Hematopoietic multipotent progenitor cell (in vitro differentiated cells): ENCODE measurements around the gene CLPTM1L. TPM values are rescaled to one million over a fixed set of nuclear protein-coding genes. Genes with fewer than 3 reads are reported as not detected.

Experiments used
- DNase-seq, 3 donors: peaks; one replicate each; pipeline ENCODE4 v3.0.0-alpha.2; 2011 to 2015; ENCODE audit warnings: low read depth in 2 of 3, low spot score in 2 of 3
- total RNA-seq: library from RNA; depleted of rRNA; stranded (reverse); fragments of >200 nt; gene quantifications from one replicate; pipeline ENCODE4 v1.2.3, GENCODE V29; 2012

CLPTM1L gene, protein sequence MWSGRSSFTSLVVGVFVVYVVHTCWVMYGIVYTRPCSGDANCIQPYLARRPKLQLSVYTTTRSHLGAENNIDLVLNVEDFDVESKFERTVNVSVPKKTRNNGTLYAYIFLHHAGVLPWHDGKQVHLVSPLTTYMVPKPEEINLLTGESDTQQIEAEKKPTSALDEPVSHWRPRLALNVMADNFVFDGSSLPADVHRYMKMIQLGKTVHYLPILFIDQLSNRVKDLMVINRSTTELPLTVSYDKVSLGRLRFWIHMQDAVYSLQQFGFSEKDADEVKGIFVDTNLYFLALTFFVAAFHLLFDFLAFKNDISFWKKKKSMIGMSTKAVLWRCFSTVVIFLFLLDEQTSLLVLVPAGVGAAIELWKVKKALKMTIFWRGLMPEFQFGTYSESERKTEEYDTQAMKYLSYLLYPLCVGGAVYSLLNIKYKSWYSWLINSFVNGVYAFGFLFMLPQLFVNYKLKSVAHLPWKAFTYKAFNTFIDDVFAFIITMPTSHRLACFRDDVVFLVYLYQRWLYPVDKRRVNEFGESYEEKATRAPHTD
- 130 TPM for total RNA-seq

DNA sequence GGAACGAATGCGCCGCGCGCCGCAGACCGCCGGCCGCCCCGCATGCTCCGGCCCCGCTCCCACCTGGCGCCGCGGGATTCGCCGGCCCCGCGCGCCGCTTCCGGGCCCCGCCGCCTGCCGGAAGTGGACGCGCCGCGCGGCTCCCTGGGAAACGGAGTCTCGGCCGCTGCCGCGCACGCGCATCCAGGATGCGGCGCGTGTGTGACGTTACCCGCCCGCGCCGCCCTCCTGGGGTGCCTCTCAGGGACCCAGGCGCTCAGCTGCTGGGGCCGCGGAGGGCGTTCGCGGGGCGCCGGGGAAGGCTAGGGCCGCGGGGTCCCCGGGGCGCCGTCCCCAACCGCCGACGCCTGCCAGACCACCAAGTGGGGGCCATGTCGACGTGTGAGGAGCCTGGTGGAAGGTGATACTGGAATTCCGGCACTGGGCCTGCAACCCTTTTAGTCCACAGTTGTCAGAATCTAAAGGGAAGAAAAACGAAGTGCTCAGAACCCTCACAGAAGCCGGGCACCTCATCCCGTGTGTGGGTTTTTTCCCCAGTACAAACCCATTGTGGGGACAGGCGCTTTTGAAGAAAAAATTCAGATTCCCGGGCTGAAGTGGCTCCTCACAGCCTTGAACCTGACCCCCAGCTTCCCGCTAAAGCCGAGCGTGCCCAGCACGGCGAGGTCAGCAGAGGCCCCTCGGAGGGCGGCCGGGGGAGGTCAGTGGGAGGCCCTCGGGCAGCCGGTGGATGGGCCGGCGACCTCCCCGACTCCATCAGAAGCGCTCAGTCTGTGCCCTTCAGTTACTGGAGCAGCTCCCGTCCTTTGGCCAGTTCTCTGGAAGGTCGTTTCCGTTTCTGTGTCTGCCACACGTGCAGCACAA, at the start of gene CLPTM1L:
TSS of gene CLPTM1L (minus strand) at position 125 of the 864 bp plus-strand sequence. CDS start 258 bp downstream, outside the sequence.
- DNase-seq, result peak; percentile 83 to 90 (median 89)

DNA sequence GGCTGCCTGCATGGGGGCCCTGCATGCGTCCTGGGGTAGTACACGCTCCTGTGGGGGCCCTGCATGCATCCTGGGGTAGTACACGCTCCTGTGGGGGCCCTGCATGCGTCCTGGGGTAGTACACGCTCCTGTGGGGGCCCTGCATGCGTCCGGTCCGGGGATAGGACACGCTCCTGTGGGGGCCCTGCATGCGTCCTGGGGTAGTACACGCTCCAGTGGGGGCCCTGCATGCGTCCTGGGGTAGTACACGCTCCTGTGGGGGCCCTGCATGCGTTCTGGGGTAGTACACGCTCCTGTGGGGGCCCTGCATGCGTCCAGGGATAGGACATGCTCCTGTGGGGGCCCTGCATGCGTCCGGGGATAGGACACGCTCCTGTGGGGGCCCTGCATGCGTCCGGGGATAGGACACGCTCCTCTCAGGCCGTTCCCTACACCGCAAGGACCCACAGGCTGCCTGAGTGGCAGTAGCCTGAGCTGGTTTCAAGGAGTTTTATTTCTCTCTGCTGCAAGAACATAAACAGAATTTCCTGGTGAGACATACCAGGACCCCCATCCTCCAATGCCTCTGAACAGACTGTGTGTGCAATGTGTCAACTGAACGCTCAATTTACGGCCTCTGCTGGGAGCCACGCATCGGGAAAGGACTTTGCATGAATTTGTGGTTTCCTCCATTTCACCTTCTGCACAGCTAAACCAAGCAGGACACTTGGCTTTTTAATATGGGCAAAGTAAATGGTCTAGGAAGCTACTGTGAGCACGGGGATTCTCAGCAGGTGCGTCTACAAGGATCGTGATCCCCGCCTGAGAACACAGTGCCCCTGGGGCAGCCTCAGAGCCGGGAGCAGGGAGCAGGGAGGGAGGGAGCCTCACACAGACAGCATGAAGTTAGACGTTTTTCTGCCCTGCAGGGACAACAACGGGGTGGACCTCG, 48.9 kb upstream of the CLPTM1L start:
- no peak for DNase-seq

DNA sequence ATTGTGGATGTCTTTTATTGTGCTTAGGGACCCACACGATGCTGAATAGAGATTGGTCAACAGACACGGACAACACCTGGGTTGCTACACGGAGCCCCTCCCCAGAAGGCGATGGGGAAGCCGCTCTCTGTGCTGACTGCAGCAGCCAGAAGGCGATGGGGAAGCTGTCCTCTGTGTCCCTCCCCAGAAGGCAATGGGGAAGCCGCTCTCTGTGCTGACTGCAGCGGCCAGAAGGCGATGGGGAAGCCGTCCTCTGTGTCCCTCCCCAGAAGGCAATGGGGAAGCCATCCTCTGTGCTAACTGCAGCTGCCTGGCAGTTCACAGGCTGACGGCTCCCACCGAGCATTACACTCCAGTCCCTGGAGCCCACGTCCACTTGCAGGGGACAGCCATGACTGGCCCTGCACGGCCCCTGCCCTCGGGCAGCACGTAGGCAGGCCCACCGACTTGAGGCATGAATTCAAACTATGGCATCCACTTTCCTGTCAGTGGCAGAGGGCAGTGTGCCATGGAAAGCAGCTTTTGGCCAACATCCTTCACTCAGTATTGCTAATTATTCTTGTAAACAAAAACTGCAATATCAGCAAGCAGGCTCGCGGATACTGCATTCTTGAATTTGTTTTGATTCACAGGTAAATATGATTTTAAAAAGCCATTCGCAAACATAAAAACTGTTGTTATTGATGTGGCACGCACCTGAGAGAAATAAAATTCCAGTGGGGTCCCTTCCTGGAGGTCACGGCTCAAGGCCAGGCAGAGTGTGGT, 48.1 kb upstream of the CLPTM1L start:
- peak in 1 of 3 donors; percentile 18 for DNase-seq

DNA sequence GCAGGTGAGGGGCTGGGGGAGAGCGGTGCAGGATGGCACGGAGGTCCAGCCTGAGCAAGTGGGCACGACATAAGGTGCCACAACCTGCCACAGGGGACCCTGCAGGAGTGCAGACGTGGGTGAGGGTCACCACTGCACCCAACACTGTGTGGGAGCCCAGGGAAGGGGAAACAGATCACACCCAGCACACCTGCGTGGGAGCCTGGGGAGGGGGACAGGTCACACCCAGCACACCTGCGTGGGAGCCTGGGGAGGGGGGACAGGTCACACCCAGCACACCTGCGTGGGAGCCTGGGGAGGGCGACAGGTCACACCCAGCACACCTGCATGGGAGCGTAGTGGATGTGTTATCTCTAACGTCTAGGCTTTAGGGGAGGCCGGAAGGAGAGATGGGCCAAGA, 47.4 kb upstream of the CLPTM1L start:
- DNase-seq, result no peak

DNA sequence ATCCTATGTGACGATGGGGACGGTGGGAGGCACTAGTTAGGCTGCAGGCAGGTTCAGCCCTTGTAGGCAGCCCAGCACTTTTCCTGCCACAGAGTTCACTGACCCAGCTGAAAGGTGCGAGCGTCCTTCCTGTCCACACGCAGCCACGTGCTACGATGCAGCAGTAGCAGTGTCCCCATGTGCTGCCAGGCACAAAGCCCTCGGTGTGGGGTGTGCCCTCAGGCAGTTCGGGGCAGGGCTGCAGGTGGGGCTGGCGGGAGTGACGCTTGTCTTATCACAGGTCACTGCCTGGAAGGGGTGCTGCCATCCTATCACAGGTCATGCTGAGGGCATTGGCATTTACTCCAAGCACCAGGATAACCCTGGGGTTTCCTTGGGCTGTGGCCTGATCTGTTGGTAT, 46.8 kb upstream of the CLPTM1L start:
- DNase-seq, result no peak

DNA sequence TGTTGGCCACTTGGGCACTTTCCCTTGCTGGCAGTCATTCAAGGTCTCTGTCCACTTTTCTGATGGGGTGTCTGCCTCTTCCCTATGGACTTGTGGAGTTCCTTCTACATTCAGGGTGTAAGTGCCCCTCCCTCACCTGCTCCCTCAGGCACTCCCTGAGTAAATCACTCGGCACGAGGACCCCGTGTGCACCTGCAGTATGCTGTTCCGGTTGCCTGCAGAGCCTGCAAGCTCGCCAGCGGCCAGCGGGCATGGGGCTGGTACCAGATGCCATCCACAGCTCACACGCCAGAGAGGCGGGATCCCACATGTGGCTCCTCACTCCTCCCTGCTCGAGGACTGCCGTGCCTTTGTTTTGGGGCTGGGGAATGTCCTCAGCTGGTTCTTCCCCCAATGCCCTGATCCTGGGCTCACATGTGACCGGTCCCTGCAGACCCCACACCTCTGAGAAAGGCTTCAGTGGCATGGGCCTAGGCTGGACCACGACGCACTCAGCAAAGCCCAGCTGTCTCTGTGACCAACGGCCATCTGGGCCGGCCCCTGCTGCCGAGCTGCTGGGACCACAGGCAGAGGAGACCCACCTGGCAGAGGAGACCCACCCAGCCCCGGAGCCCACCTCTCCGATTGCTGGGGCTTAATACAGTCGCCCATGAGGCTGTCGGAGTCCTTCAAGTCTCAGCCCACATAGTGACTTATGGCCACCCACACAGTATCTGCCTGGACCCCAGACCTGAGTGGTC, 46.1 kb upstream of the CLPTM1L start:
- no peak for DNase-seq

DNA sequence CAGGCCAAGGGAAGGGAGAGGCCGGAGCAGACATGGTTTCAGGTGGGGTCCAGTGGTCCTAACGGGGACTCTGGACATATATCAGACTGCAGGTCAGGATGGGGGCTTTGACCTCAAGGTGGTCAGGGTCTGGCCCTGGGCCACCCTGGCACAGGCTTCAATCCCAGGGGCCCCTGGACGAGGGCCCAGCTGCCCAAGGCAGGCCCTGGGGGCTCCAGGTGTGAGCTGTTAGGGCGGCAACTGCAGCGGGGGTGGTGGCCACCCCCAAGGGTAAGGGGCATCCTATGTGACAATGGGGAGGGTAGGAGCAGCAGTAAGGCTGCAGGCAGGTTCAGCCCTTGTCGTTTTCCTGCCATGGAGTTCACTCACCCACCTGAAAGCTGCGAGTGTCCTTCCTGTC, 45.4 kb upstream of the CLPTM1L start:
- DNase-seq, result no peak

DNA sequence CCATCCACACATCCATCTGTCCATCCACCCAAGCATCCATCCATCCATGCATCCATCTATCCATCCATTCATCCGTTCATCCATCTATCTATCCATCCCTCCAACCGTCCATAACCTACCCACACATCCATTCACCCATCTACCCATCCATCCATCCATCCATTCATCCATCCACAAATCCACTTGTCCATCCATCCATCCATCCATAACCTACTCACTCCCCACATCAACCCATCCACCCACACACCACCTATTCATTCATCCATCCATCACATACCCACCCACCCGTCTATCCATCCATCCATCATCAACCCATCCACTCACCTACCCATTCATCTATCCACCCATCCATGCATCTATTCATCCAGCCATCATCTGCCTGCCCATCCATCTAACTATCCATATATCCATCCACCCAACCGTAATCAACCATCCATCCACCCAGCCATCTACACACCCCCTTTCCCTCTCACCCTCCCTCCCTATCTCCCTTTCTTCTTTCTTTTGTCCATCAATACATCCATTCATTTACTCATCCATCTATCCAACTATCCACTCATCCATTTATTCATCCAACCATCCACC, 43.6 kb upstream of the CLPTM1L start:
- DNase-seq, result no peak

DNA sequence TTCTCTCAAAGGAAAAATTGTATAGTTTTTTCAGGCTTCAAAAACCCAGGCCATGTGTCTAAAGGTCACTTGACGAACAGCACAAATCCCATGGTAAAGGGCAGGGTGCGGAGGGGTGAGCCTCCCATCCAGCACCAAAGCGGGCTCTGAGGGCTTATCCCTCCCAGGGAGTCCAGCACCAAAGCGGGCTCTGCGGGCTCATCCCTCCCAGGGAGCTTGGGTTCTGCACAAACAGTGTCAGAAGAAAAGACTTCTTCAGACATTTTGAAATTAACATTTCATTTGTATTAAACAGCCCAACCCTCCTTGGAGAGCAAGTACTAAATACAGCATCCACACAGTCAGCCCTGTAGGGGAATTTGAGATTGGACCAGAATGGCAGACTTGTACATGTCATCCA, 43.0 kb upstream of the CLPTM1L start:
- DNase-seq, result no peak

DNA sequence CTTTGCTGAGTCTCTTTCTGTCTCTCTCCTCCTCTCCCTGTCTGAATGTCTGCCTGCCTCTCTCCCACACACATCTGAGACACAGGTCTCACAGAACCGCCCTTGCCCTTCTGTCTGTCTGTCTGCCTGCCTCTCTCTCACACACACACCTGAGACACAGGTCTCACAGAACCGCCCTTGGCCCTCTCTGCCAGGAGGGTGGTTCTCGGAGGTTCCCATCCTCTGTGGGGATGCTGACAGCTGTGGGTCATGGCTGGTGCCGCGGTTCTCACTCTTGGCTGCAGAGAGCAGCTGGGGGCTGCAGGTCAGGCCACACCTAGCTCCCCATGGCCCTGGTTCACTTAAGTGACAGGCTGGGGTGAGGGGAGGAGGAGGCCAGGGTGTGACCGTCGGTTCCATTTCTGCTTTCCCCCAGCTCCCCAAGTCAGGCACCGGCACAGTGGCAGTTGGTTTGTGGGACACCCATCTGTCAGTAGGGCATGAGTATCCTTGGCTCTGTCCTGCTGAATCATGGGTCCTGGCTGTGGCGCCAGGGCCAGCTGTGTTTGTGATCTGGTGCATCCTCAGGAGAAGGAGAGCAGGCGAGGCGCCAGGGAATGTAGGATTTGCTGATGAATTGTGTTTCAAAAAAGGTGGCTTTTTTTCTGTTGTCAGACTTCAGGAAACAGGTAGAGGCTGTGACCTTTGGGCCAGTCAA, 42.3 kb upstream of the CLPTM1L start:
- DNase-seq, result peak in 1 of 3 donors; percentile 5

DNA sequence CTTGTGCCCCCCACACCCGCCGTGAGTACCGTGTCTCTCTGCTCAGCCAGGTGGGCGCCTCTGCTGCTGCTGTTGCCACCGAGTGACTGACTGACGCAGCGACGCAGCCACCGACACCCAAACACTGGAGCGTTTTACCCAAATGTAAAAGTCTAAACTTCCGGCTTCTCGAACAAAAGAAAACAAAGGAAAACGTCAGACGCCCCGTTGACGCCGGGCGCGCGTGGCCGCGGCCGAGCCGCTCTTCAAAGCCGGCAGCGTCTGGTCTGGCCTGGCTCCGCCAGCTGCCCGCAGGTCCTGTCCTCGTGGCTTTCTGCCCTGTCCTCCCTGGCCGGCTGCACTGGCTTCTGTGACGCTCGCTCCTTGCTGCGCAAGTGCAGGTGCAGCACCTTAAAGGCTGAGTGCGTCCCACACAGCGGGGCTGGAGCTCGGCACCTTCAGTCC, 41.4 kb upstream of the CLPTM1L start:
- DNase-seq, result peak; percentile 37 to 76 (median 56)

DNA sequence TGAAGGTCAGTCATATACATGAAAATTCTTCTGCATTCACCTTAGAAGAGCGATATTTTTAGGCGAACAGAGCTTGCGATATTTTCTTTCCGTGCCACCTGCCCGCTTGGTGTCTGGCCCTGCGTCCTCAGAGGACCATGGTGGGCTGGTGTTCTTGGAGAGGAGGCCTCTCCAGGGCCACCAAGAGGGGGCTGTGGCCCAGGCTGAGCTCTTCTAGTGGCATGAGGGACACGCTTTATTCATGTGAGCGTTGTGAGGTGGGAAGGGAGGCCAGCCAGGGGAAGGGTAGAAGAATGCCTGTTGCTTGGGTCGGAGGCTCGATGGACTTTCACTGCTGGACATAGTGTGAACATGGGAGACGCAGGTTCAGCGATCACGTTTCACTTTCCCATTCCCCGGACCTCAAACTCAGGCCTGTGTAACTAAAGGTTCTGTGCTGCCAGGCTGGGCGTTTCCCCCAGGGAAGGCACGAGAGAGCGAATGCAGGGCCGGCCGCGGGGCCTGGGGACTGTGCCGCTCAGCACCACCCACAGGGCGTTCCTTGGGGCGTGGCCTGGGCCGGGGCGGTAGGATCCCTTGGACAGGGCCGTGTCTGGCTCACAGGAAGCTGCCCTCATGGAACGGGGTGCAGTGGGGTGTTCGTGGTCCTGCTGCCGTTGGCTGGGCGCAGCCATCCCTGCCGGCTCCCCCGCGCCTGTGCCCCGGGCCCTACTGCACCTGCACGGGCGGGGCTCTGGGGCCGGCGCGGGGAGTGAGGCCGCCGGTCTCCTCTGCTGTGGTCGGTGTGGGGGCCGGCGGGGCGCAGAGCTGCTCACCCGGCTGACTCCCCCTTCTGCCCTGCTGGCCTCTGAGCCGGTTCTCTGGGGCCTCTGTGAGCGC, 40.7 kb upstream of the CLPTM1L start:
- peak; percentile 53 to 69 (median 59) for DNase-seq

DNA sequence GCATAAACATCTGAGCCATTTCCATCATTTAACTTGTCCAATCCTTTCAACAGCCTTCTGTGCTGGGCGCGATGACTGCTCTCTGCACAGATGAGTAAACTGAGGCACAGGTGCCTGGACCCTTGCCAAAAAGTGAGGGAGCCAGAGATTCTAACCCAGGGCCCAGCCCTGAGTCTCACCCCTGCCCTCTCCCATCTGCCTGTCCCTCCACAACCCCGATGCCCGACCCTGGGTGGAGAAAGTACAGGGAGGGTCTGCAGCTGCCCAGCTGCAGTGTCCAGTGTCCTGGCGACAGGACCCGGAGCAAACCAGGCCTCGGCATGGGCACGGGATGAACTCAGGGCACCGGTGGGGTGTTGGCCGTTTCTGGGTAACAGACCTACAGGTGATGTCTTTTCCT, 39.6 kb upstream of the CLPTM1L start:
- no peak for DNase-seq

DNA sequence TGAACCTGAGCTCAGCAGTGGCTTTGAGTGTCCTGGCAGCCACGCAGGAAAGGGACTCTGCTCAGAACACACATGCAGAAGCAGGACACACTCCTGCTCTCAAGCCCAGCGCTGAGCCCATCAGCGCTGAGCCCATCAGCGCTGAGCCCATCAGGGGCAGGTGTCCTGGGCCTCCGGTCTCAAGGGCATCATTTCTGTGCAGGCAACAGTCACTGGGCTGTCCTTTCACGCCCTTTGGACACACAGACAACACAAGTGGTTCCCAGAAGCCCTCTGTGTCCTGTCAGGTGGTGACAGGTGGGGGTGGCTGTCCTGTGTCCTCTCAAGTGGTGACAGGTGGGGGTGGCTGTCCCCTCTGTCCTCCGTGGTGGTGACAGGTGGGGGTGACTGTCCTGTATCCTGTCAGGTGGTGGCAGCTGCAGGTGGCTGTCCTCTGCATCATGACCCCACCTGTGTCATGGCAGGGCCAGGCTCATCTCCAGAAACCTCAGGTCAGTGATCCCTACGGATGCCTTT, 39.0 kb upstream of the CLPTM1L start:
- no peak for DNase-seq

DNA sequence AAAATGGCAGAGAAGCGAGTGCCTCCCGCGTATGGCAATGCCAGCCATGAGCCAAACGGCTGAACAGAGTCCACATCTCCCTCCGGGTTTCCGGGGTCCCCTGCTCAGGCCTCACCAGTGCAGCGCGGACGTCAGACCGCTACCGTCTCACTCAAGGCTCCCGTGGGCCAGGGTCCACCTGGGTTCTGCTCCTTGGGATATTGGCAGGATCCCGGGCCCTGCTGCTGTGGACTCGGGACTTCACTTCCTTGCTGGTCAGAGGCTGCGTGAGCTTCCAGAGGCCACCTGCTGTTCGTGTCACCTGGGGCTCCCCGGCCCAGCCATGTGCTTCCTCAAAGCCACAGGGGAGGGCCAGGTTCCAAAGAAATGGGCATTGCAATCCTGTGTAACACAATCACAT, 38.4 kb upstream of the CLPTM1L start:
- DNase-seq, result no peak

DNA sequence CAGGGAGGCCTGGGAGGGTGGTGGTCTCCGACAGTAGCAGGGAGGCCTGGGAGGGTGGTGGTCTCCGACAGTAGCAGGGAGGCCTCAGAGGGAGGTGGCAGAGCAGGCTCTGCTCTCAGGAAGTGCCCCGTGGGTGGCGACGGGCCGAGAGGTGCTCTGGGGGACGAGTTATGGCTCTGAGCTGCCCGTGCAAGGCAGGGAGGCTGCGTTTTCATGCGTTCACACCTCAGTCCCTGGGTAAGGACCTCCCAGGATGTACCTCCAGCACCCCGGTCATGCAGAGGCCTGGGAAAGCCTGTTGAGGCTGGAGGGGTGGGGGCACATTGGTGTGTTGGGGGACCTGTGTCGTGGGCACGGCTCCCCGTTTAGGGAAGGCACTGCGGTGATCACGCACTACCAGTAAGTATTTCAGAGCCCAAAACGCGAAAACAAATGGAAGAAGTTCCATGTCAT, 37.4 kb upstream of the CLPTM1L start:
- no peak for DNase-seq
